Stimulated activated CD8-positive, alpha-beta memory T cell treated with anti-CD3 and anti-CD28 coated beads, Interleukin-4, amount 100 ng/mL, for 1 hour (primary cell): ENCODE data around the gene NKPD1.
"Not testable (repeated sequence)": the region's sequence is repeated elsewhere in the genome, so short reads cannot be mapped to it uniquely, and the experiment has no call there.

Experiments
- DNase-seq, 2 donors: peaks; one replicate each; pipeline ENCODE4 v3.0.0-alpha.2; 2020; ENCODE audit warnings: low read depth in 2 of 2, low spot score in 1 of 2

The NKPD1 gene

DNA sequence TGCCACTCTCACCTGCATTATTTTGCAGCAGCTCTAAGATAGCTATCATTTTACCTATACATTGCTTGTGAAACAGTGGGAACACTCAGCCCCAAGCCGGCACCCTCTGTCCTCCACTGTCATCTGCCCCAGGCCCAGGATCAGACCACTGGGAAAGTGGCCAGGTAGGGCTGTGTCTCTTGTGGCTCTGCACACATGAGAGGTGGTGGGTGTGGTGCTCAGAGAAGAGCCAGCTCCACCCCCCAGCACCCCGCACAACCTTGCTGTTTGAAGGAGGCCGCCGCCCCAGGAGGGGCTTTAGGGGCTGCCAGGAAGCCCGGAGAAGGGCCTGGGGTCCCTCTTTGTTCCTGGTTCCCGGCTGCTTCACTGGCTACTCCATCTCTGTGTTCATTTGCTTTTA is 41.2 kb downstream of the NKPD1 start:
- no peak for DNase-seq

DNA sequence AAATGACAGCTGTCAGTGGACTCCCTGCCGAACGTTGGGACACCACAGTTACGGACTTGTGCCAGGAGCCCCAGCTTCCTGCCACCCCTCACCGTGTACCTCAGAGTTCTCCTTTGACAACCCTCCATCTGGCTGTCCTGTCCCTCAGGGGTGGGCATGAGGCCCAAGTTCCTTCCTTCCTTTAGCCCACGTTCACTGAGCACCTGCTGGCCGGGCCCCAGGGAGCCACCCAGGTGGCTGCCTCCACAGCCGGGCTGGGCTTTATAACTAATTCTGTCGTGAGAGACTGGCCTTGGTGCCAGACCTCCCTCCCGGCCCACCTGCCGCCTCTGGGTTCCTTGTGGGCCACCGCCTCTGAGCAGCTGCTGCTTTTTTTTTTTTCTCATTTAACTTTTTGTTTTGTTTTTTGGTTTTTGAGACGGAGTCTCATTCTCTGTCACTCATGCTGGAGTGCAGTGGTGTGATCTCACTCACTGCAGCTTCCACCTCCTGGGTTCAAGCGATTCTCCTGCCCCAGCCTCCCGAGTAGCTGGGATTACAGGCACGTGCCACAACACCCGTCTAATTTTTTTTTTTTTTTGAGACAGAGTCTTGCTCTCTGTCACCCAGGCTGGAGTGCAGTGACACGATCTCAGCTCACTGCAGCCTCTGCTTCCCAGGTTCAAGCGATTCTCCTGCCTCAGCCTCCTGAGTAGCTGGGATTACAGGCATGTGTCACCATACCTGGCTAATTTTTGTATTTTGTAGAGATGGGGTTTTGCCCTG is 42.0 kb downstream of the NKPD1 start:
- not testable (repeated sequence) for DNase-seq

DNA sequence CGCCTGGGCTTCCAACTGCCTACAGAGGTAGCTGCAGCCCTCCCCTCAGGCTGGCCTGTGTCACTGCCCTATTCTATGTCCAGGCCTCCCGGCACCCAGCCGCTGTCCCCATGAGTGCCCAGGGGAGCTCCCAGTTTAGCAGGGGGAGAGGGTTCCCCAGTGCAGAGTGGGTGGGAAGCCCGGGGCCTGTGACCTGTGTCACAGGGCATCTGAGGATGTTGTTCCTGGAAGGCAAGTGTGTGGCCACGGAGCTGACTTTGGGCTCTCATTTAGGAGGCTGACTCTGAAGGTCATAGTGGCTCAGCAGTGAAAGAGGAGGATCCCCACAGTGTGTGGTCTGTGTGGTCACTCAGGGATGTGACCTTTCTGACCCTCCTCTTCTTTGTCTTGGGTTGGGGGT is 42.7 kb downstream of the NKPD1 start:
- no peak for DNase-seq

DNA sequence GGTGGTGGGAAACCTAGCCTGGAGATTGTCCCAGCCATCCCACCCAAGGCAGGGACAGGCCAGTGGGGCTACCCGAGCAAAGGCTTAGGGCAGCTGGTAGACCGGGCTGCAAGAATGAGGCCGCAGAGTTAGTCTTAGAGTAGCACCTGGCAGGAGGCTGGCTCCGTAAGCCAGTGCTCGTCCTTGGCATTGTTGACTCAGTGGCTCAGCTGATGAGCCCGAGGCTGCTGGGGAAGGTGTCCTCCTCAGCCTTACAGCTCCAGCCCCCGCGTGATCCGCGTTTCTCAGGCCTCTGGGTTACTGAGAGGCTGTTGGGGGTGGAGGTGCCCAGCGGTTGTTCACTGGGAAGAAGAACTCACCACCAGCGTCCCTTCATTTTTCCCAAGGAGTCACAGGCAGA is 43.1 kb downstream of the NKPD1 start:
- no peak for DNase-seq

DNA sequence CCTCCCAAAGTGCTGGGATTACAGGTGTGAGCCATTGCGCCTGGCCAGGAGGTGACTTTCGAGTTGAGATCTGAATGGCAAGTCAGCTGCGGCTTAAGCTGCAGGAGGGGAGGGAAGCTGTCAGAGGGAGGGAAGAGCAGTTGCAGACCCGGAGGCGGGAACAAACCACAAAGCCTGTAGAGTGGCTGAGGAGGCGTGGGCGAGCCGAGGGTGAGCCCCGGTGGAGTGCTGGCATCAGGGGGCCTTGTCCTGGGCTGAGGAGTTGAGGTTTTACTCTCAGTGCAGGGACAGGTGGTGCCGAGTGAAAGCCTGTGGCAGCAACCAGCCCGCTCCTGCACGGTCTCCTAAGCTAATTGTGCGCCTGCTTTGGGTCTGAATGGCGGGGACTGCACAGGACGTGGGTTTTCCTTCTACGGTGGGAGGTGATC is 43.6 kb downstream of the NKPD1 start:
- DNase-seq: no peak

DNA sequence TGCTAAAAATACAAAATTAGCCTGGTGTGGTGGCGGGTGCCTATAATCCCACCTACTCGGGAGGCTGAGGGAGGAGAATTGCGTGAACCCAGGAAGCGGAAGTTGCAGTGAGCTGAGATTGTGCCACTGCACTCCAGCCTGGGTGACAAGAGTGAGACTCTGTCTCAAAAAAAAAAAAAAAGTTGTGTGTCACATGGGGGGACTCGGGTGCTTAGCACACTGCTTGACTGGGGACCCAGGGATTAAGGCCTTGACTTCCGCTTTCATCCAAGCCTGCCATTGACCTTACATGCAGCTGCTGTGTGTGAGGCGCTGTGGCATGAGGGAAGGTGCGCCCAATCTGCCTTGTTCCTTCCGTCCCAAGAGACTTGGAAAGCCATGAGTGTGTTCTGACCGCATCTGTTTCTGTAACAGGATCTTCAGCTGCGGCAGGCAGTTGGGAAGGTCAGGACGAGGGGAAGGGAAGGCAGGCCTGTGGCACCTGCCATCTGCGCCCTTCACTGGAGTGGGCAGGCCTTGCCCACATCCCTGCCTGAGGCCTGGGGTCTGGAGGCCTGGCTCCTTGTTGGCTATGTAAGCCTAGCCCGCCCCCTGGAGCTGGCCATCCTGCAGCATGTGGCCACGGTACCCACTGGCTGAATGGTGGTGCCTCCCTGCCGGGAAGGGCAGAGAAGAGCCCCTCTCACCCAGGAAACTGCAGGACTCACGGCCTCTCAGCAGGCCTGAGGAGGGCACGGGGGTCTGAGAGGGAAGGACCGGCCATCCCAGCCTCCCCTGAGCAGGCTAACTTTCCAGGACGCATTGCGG is 44.8 kb downstream of the NKPD1 start:
- DNase-seq: no peak

DNA sequence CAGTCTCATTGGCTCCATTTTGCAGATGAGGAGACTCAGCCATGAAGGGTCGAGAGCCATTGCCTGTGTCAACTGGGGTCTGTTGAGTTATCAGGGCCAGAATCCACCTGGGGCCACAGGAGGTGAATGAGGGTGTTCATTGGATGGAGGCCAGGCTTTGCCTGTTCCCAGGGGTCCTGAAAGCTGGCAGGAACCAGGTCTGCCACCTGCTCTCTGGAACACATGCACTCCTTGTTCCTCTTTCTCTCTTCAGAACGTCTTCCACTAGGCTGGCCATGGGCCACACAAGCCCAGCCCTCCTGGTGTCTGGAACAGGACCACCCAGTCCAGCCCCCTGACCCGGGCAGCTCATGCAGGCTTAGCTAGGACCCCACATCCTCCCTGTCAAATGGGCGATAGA is 46.7 kb downstream of the NKPD1 start:
- no peak for DNase-seq

DNA sequence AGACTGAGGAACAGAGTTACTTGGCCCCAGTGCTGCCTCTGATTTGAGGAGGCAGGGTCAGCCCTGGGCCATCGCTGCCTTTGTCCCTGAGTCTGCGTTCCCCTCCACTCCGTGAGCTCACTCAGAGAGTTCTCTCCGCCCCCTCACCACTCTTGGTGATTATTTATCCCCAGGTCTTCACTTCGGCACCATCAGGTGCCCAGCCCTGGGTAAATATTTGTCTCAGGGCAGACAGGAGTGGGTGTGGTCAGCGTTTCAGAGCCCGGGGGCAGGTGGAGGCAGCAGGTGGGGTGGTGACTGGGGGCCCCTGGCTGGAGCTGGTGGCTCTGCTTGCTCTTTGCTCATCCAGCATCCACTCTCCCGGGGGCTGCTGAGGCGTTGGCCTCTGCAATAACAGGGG is 47.2 kb downstream of the NKPD1 start:
- DNase-seq: no peak

DNA sequence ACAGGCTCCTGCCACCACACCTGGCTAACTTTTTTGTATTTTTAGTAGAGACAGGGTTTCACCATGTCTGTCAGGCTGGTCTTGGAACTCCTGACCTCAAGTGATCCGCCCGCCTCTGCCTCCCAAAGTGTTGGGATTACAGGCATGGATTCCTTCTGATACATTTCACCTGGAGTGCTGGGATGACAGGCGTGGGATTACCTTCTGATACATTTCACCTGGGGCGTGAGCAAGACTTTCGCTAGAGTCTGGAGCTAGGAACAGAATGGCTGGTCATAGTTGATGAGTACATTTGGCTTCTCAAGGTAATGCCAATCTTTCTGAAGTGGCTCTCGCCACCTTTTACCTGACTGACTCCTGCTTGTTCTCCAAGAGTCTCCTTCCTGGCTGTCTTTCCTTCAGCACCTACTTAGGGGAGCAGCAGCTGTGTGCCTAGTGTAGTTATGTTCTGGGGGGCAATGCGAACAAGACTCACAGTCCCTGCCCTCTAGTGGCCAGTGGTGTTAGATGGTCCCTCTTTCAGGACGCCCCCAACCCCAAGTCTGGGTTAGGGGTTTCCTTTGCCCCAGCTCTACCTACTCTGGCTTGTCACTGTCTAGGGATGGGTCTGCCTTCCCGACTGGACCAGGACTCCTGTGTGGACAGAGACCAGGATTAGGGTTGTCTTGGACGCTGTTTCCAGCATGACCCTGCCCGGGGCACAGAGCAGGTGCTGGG is 48.5 kb downstream of the NKPD1 start:
- DNase-seq: no peak
